Body of pancreas (tissue), 4 donors: ENCODE measurements around the gene RAB26. TPM values are rescaled to one million over a fixed set of nuclear protein-coding genes. Genes with fewer than 3 reads are reported as not detected.

Experiments used
- ATAC-seq: fragments of 150-250 bp; one replicate; pipeline ENCODE4 v1.9.1; 2016
- DNase-seq, 4 donors: peaks; one replicate each; pipeline ENCODE4 v3.0.0-alpha.2; 2019
- H3K27ac ChIP-seq, 4 donors: fragments of 200-600 bp; sonication (generic); 1 replicate in 3 of 4; 2 replicates in 1 of 4; pipeline versions ENCODE4 v1.5.1 to v1.6.1; 2016 to 2019; ENCODE audit warnings: mild to moderate bottlenecking in 1 of 4, mixed read lengths in 1 of 4, moderate library complexity in 1 of 4
- H3K27me3 ChIP-seq, 2 donors: fragments of 200-600 bp; sonication (generic); one replicate each; pipeline ENCODE4 v1.6.0; 2016; ENCODE audit warnings: mild to moderate bottlenecking in 1 of 2
- H3K36me3 ChIP-seq, 2 donors: fragments of 200-600 bp; sonication (generic); replicated peaks in 1 of 2; 2 replicates each; pipeline ENCODE4 v1.5.1; 2016; ENCODE audit warnings: low read depth in 2 of 2; ENCODE audit not compliant: insufficient read depth in 1 of 2
- H3K4me1 ChIP-seq: fragments of 200-600 bp; sonication (generic); one replicate; pipeline ENCODE4 v1.6.0; 2016
- H3K4me3 ChIP-seq, 2 donors: fragments of 200-600 bp; sonication (generic); 1 replicate in 1 of 2; 2 replicates in 1 of 2; pipeline ENCODE4 v1.5.1; 2016 to 2019
- H3K9me3 ChIP-seq, 3 donors: fragments of 200-600 bp; sonication (generic); 1 replicate in 2 of 3; 2 replicates in 1 of 3; pipeline ENCODE4 v1.5.1; 2016
- CTCF ChIP-seq, 7 experiments: fragments of 450-650 bp in 4 of 7; fragments of 200-600 bp in 3 of 7; sonication (generic) in 3 of 7; IDR thresholded peaks; one replicate each; pipeline ENCODE4 v1.5.1; 2016 to 2019; ENCODE audit warnings: antibody characterized with exemption in 7 of 7
- POLR2A ChIP-seq, 3 donors: fragments of 450-650 bp; IDR thresholded peaks; one replicate each; pipeline ENCODE4 v1.6.1; 2016; ENCODE audit warnings: antibody characterized with exemption in 3 of 3, mild to moderate bottlenecking in 2 of 3
- WGBS, 2 donors: methylation state at CpG; one replicate each; pipeline ENCODE4 v1.1.5; 2017; 5-methylcytosine and 5-hydroxymethylcytosine counted together
- intact Hi-C: fragments of 100-400 bp; cut with DNase I; formaldehyde crosslinking; loops from one replicate; pipeline ENCODE4 v1.15.1; 2023
- total RNA-seq, 2 donors: library from RNA; depleted of rRNA; stranded (reverse); fragments of >200 nt; gene quantifications; one replicate each; pipeline ENCODE4 v1.1.0, GENCODE V29; 2016

Gene RAB26
- total RNA-seq, 2 donors from 2014 or later: 25.4 to 28.8 TPM

DNA sequence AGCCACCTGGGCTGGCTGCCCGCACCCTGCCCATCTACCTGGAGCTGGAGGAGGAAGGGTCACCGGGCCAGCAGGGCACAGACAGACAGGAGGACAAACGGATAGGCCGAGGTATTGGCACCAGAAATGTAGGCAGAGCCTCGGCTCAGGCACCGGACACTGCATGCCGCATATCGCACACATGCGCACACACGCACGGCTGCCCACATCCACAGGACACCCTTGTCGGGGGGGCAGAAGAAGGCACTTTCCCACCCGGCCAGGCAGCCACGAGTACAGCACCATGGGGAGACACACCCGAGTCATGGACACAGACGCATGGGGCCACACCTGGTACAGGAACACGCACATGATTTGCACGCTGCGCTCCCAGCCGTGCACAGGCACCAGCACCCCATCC is 33.5 kb downstream of the RAB26 start:
- no peak for TF ChIP-seq CTCF (IDR thresholded peaks at IDR 0.05)
- no peak for TF ChIP-seq POLR2A (IDR thresholded peaks at IDR 0.05)
- no peak for ATAC-seq
- H3K4me3 ChIP-seq: no peak overlapping the region
- H3K36me3 ChIP-seq: no peaks in the 10 kb centered on the region
- H3K9me3 ChIP-seq: no peaks in the 10 kb centered on the region
- intact Hi-C loops: no loop called here
- DNase-seq: no peak
- WGBS, 2 donors: 90 to 93% methylated on average over 13 to 20 of the region's 20 CpGs
- no peaks in the 10 kb centered on the region for H3K27me3 ChIP-seq
- no peak overlapping the region for H3K27ac ChIP-seq
- H3K4me1 ChIP-seq: no peaks in the 10 kb centered on the region

- Histone ChIP-seq H3K4me3 (no peak overlapping the region), H3K27ac (no peak overlapping the region), H3K9me3 (no peaks in the 10 kb centered on the region), H3K4me1 (no peaks in the 10 kb centered on the region), H3K27me3 (no peaks in the 10 kb centered on the region), H3K36me3 (no peaks in the 10 kb centered on the region)
- WGBS, 2 donors: 92% methylated on average over 28 of the region's 30 CpGs; no CpG with 5 or more reads in 1 of the 2 donors
- intact Hi-C loops: no loop called here
- ATAC-seq (no peak), DNase-seq (no peak)
- TF ChIP-seq POLR2A (IDR thresholded peaks at IDR 0.05): no peak
- no peak for TF ChIP-seq CTCF (IDR thresholded peaks at IDR 0.05)
These were observed 35.2 kb downstream of the RAB26 start for GRCh38 chr16:2183671-2184070.

GRCh38 chr16:2184346-2184745 is 35.9 kb downstream of the RAB26 start:
- WGBS, 2 donors: 86 to 90% methylated on average over 15 to 19 of the region's 19 CpGs
- intact Hi-C loops: no loop called here
- no peak overlapping the region for H3K4me3 ChIP-seq
- H3K9me3 ChIP-seq: no peaks in the 10 kb centered on the region
- no peaks in the 10 kb centered on the region for H3K27me3 ChIP-seq
- no peak for DNase-seq
- no peak overlapping the region for H3K27ac ChIP-seq
- no peaks in the 10 kb centered on the region for H3K36me3 ChIP-seq
- TF ChIP-seq POLR2A (IDR thresholded peaks at IDR 0.05) (no peak), CTCF (IDR thresholded peaks at IDR 0.05) (no peak)
- no peak for ATAC-seq
- no peaks in the 10 kb centered on the region for H3K4me1 ChIP-seq

- no peaks in the 10 kb centered on the region for H3K36me3 ChIP-seq
- intact Hi-C loops: no loop called here
- no peaks in the 10 kb centered on the region for H3K27me3 ChIP-seq
- H3K4me1 ChIP-seq: no peaks in the 10 kb centered on the region
- WGBS, 2 donors: 76% methylated on average over 20 of the region's 20 CpGs; no CpG with 5 or more reads in 1 of the 2 donors
- no peak overlapping the region for H3K4me3 ChIP-seq
- ATAC-seq (no peak), DNase-seq (no peak)
- H3K27ac ChIP-seq: no peak overlapping the region
- H3K9me3 ChIP-seq: no peaks in the 10 kb centered on the region
- no peak for TF ChIP-seq POLR2A (IDR thresholded peaks at IDR 0.05)
- TF ChIP-seq CTCF (IDR thresholded peaks at IDR 0.05): no peak
These were observed 36.5 kb downstream of the RAB26 start for GRCh38 chr16:2184962-2185361.

DNA sequence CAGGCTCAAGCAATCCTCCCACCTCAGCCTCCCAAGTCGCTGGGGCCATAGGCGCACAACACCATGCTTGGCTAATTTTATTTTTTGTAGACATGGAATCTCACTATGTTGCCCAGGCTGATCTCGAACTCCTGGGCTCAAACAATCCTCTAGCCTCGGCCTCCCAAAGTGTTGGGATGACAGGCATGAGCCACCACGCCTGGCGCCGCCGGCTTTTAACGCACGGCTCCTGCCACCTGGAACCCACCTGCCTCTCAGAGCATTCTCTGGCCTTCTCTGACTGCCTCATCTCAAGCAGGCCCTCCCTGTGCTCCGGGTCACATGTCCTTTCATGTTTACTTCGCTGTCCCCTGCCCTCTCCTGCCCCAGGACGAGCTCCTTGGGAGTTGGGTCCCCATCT is 37.6 kb downstream of the RAB26 start:
- Histone ChIP-seq H3K27me3 (no peaks in the 10 kb centered on the region), H3K27ac (no peak overlapping the region), H3K4me3 (no peak overlapping the region), H3K4me1 (no peaks in the 10 kb centered on the region), H3K36me3 (no peaks in the 10 kb centered on the region), H3K9me3 (no peaks in the 10 kb centered on the region)
- TF ChIP-seq CTCF (IDR thresholded peaks at IDR 0.05) (no peak), POLR2A (IDR thresholded peaks at IDR 0.05) (no peak)
- no peak for ATAC-seq
- 91 to 96% methylated on average over 12 to 13 of the region's 13 CpGs for WGBS, 2 donors
- intact Hi-C loops: no loop called here
- DNase-seq: no peak
